Activated T-cell treated with anti-CD3 and anti-CD28 coated beads, Interleukin-2, amount 50 U/mL, for 4 hours (primary cell): ENCODE data around the gene MARF1. TPM values are rescaled to one million over a fixed set of nuclear protein-coding genes. Genes with fewer than 3 reads are reported as not detected.
A peak's percentile ranks its signal among the peaks of the same experiment; 100 is the strongest.
"Not testable (repeated sequence)": the region's sequence is repeated elsewhere in the genome, so short reads cannot be mapped to it uniquely, and the experiment has no call there.

ENCODE experiments used
- ATAC-seq, 2 donors: fragments of 200-7000 bp; cut with Tn5 transposase; one replicate each; pipeline ENCODE4 v1.10.0; 2021
- DNase-seq: peaks from one replicate; pipeline ENCODE4 v3.0.0-alpha.2; 2020
- H3K27me3 Mint-ChIP-seq: one replicate; pipeline ENCODE4 v1.8.0; 2021; ENCODE audit warnings: low read depth, mixed read lengths
- H3K36me3 Mint-ChIP-seq: one replicate; pipeline ENCODE4 v1.8.0; 2022; ENCODE audit warnings: mixed read lengths; ENCODE audit not compliant: insufficient read depth
- H3K4me1 Mint-ChIP-seq: one replicate; pipeline ENCODE4 v1.8.0; 2021; ENCODE audit warnings: low read depth, mixed read lengths
- H3K4me3 Mint-ChIP-seq: one replicate; pipeline ENCODE4 v1.8.0; 2021; ENCODE audit warnings: mild to moderate bottlenecking, moderate library complexity, mixed read lengths
- H3K9me3 Mint-ChIP-seq: one replicate; pipeline ENCODE4 v1.8.0; 2021; ENCODE audit warnings: mixed read lengths
- total RNA-seq, 3 donors: library from RNA; stranded (reverse); gene quantifications; one replicate each; pipeline ENCODE4 v1.2.1, GENCODE V29; 2021

MARF1 gene
- total RNA-seq, 3 donors from 2014 or later = 24.3 to 35.0 (median 34.1) TPM

- H3K27me3 Mint-ChIP-seq = no peaks in the 10 kb centered on the region
- ATAC-seq (no peak), DNase-seq (no peak)
- peaks cover 24% of the 10 kb centered on the region for H3K36me3 Mint-ChIP-seq
- H3K4me1 Mint-ChIP-seq = peaks cover 46% of the 10 kb centered on the region
- H3K4me3 Mint-ChIP-seq = no peak overlapping the region
- no peaks in the 10 kb centered on the region for H3K9me3 Mint-ChIP-seq
Observed at GRCh38 chr16:15671530-15672117, 28.7 kb upstream of the MARF1 start.

- H3K9me3 Mint-ChIP-seq = no peaks in the 10 kb centered on the region
- H3K4me3 Mint-ChIP-seq = no peak overlapping the region
- peaks cover 14% of the 10 kb centered on the region for H3K4me1 Mint-ChIP-seq
- DNase-seq = no peak
- no peak for ATAC-seq
- peaks cover 23% of the 10 kb centered on the region for H3K36me3 Mint-ChIP-seq
- no peaks in the 10 kb centered on the region for H3K27me3 Mint-ChIP-seq
Observed at GRCh38 chr16:15667091-15667742, 24.3 kb upstream of the MARF1 start.

DNA sequence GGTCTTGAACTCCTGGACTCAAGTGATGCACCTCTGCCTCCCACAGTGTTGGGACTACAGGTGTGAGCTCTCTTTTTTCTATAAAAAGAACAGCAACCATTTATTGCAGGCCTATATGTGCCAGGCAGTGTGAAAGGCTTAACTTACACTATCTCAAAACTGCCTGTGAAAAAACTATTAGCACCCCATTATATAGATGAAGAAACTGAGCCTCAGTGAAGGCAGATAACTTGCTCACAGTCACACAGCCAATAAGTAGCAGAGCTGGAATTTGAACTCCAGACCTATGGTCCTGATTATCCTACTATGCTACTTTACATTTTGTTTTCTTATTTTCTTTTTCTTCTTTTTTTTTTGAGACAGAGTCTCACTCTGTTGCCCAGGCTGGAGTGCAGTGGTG is 22.2 kb upstream of the MARF1 start:
- Mint-ChIP-seq H3K36me3 (peaks cover 26% of the 10 kb centered on the region), H3K9me3 (no peaks in the 10 kb centered on the region), H3K4me3 (no peak overlapping the region), H3K27me3 (no peaks in the 10 kb centered on the region), H3K4me1 (peaks cover 17% of the 10 kb centered on the region)
- no peak for DNase-seq
- ATAC-seq = no peak

DNA sequence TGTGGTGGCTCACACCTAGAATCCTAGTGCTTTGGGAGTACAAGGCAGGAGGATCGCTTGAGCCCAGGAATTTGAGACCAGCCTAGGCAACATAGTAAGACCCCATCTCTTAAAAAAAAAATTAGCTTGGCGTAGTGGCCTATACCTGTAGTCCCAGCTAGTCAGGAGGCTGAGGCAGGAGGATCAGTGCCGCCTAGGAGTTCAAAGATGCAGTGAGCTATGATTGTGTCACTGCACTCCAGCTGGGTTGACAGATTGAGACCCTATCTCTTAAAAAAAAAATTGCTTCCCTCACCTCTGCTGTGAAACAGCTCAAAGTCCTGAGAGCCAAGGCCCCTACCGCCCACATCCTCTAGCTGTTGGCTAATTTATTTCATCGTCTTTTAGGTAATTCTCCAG is 17.2 kb upstream of the MARF1 start:
- Mint-ChIP-seq H3K9me3 (no peaks in the 10 kb centered on the region), H3K4me3 (no peak overlapping the region), H3K4me1 (peaks cover 50% of the 10 kb centered on the region), H3K36me3 (peaks cover 15% of the 10 kb centered on the region), H3K27me3 (no peaks in the 10 kb centered on the region)
- DNase-seq = no peak
- no peak for ATAC-seq

- Mint-ChIP-seq H3K36me3 (peaks cover 15% of the 10 kb centered on the region), H3K27me3 (no peaks in the 10 kb centered on the region), H3K9me3 (no peaks in the 10 kb centered on the region), H3K4me3 (no peak overlapping the region), H3K4me1 (peaks cover 55% of the 10 kb centered on the region)
- ATAC-seq = no peak
- no peak for DNase-seq
Observed at GRCh38 chr16:15658556-15658955, 15.6 kb upstream of the MARF1 start.

GRCh38 chr16:15658149-15658548 is 15.2 kb upstream of the MARF1 start:
- Mint-ChIP-seq H3K4me1 (peaks cover 59% of the 10 kb centered on the region), H3K36me3 (peaks cover 17% of the 10 kb centered on the region)
- no peak for ATAC-seq

GRCh38 chr16:15655561-15655960 is 12.6 kb upstream of the MARF1 start:
- not testable (repeated sequence) for H3K4me3 Mint-ChIP-seq, H3K36me3 Mint-ChIP-seq, H3K9me3 Mint-ChIP-seq, H3K27me3 Mint-ChIP-seq, DNase-seq, ATAC-seq
- H3K4me1 Mint-ChIP-seq = peaks cover 65% of the 10 kb centered on the region

More at GRCh38 chr16:15658149-15658548, 15.2 kb upstream of the MARF1 start:
- H3K9me3 Mint-ChIP-seq = no peaks in the 10 kb centered on the region
- DNase-seq = no peak
- H3K4me3 Mint-ChIP-seq = no peak overlapping the region
- H3K27me3 Mint-ChIP-seq = no peaks in the 10 kb centered on the region

GRCh38 chr16:15654591-15654990 is 11.6 kb upstream of the MARF1 start:
- Mint-ChIP-seq H3K36me3 (peaks cover 6% of the 10 kb centered on the region), H3K9me3 (no peaks in the 10 kb centered on the region), H3K4me3 (no peak overlapping the region), H3K27me3 (no peaks in the 10 kb centered on the region), H3K4me1 (peaks cover 56% of the 10 kb centered on the region)
- ATAC-seq (no peak), DNase-seq (no peak)

- H3K27me3 Mint-ChIP-seq = no peaks in the 10 kb centered on the region
- DNase-seq (no peak), ATAC-seq (no peak)
- peaks cover 6% of the 10 kb centered on the region for H3K36me3 Mint-ChIP-seq
- H3K9me3 Mint-ChIP-seq = no peaks in the 10 kb centered on the region
- H3K4me1 Mint-ChIP-seq = peaks cover 48% of the 10 kb centered on the region
- peak overlapping the region; percentile 16 for H3K4me3 Mint-ChIP-seq
Observed at GRCh38 chr16:15653227-15653626, 10.3 kb upstream of the MARF1 start.

DNA sequence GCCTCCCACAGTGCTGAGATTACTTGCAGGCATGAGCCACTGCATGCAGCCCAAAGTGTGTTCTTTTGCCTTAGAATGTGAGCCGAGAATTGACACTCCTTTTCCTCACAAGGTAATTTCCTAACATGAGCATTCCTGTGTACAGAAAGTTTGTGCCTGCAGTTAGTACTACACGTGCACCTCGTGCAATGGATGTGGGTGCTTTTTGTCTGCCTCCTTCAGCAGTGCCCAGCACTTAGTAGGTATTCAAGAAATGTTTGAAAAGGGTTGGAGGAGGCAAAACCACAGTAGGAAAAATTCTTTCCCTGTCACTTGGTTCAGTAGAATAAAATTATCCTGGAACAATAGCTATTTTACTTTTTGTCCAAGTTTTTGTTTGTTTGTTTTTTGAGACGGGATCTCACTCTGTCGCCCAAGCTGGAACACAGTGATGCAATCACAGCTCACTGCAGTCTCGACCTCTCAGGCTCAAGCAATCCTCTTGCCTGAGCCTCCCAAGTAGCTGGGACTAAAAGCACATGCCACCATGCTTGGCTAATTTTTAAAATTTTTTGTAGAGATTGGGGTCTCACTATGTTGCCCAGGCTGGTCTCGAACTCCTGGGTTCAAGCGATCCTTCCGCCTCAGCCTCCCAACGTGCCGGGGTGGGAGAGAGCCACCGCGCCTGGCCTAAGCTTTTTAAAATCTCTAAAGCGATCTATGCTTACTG is 9.5 kb upstream of the MARF1 start:
- no peak for ATAC-seq
- Mint-ChIP-seq H3K9me3 (no peaks in the 10 kb centered on the region), H3K4me1 (peaks cover 41% of the 10 kb centered on the region)

GRCh38 chr16:15650698-15651171 is 7.8 kb upstream of the MARF1 start:
- Mint-ChIP-seq H3K36me3 (peaks cover 6% of the 10 kb centered on the region), H3K27me3 (no peaks in the 10 kb centered on the region), H3K4me1 (peaks cover 31% of the 10 kb centered on the region), H3K9me3 (no peaks in the 10 kb centered on the region), H3K4me3 (peak overlapping the region; percentile 99)
- DNase-seq (peak; percentile 27), ATAC-seq (peak; percentile 54 to 55)

More for the DNA sequence above, 9.5 kb upstream of the MARF1 start:
- peak overlapping the region; percentile 99 for H3K4me3 Mint-ChIP-seq
- H3K27me3 Mint-ChIP-seq = no peaks in the 10 kb centered on the region
- no peak for DNase-seq
- peaks cover 6% of the 10 kb centered on the region for H3K36me3 Mint-ChIP-seq

- peak within 1 kb of the TSS; percentile 99 for H3K4me3 Mint-ChIP-seq
- peak; percentile 97 to 98 for ATAC-seq
- H3K27me3 Mint-ChIP-seq = no peaks in the 10 kb centered on the region
- H3K9me3 Mint-ChIP-seq = no peaks in the 10 kb centered on the region
- peaks cover 31% of the 10 kb centered on the region for H3K4me1 Mint-ChIP-seq
- DNase-seq = peak; percentile 78
- peaks cover 6% of the 10 kb centered on the region for H3K36me3 Mint-ChIP-seq
Observed at GRCh38 chr16:15650019-15650697, 7.2 kb upstream of the MARF1 start, which contains the start of gene NDE1. Gene NDE1 (plus strand): TSS chr16:15650245. CDS start chr16:15664779, 14,534 bp downstream.

DNA sequence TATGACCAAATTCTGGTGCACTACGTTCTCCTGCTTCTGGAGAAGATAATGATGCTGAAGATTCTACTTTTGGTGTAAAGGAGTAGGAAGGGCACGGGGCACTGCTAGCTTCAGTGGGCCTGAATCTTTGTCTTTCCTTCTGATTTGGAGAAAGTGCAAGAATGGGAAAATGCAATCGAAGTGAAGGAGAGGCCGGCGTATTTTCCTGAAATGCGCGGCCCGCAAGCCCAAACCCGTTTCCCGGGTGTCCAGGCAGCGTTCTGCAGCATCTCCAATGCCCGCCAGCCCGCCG is 6.7 kb upstream of the MARF1 start:
- Mint-ChIP-seq H3K36me3 (peaks cover 6% of the 10 kb centered on the region), H3K9me3 (no peaks in the 10 kb centered on the region), H3K27me3 (no peaks in the 10 kb centered on the region)

DNA sequence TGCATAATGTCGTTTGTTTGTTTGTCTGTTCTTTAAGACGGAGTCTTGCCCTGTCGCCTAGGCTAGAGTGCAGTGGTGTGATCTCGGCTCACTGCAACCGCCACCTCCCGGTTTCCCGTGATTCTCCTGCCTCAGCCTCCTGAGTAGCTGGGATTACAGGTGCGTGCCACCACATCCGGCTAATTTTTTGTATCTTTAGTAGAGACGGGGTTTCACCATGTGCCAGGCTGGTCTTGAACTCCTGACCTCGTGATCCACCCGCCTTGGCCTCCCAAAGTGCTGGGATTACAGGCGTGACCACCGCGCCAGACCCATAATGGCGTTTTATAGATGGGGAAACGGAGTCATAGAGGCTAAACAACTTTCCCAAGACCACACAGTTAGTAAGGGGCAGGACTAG is 6.4 kb upstream of the MARF1 start:
- H3K36me3 Mint-ChIP-seq, ATAC-seq, H3K27me3 Mint-ChIP-seq, DNase-seq, H3K9me3 Mint-ChIP-seq: not testable (repeated sequence)
- peak overlapping the region; percentile 83 for H3K4me3 Mint-ChIP-seq
- H3K4me1 Mint-ChIP-seq = peaks cover 36% of the 10 kb centered on the region

More for the DNA sequence above, 6.7 kb upstream of the MARF1 start:
- Mint-ChIP-seq H3K4me3 (peak overlapping the region; percentile 83), H3K4me1 (peaks cover 34% of the 10 kb centered on the region)
- DNase-seq (no peak), ATAC-seq (no peak)
